ENCODE data around the gene CC2D2A. TPM values are rescaled to one million over a fixed set of nuclear protein-coding genes. Genes with fewer than 3 reads are reported as not detected.

The CC2D2A gene
- total RNA-seq, 2 experiments from 2014 or later, result not detected

DNA sequence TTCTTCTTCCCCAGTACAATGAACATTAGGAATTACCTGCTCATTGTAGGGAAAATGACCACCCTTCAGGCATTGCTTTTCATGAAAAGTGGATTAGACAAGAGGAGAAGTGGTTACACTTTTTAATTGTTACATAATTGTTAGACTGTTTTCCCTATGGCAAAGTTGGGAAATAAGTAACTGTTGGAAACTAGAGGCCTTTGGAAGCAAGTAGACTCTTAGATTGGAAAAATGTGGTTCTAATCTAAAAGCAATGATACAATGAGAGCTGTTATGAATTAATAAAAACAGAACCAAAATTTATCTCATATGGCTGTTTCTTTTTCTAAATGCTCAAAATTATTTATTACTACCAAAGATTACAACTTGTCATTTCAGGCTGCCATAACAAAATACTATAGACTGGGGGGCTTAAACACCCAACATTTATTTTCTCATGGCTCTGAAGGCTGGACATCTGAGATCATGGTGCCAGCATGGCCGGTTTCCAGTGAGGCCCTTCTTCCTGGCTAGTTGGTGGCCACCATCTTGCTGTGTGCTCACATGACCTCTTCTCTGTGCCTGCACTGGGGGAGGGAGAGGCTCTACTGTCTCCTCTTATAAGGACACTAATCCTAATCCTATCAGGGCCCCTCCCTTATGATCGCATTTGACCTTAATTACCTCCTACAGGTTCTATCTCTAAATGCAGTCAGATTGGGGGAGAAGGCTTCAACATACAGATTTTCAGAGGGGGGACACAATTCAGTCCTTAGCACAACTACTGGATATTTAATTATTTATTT lies 12.5 kb downstream of the CC2D2A start:
- Histone ChIP-seq H4K20me1 (ENCODE audit: insufficient read depth, low read length) (no peaks in the 10 kb centered on the region), H3K4me3 (ENCODE audit: low read depth, low read length, poor library complexity, severe bottlenecking) (no peak overlapping the region), H2AFZ (ENCODE audit: low read length) (no peak overlapping the region), H3K79me2 (ENCODE audit: insufficient read depth, low read depth, low read length) (no peaks in the 10 kb centered on the region), H3K27ac (ENCODE audit: low read depth, low read length, poor library complexity, severe bottlenecking) (no peak overlapping the region), H3K9me3 (ENCODE audit: low read length) (no peaks in the 10 kb centered on the region), H3K36me3 (ENCODE audit: insufficient read depth, low read length) (no peaks in the 10 kb centered on the region), H3K4me1 (ENCODE audit: insufficient read depth, low read length, poor library complexity, severe bottlenecking) (no peaks in the 10 kb centered on the region), H3K4me2 (ENCODE audit: low read length) (no peak overlapping the region), H3K9me2 (ENCODE audit: insufficient read depth, low read length) (no peaks in the 10 kb centered on the region)
- intact Hi-C loops (cut with micrococcal nuclease; ENCODE audit: unreplicated experiment), result no loop called here
- BruUV-seq (replicated peaks), result no TSS peak
- ChIA-PET CTCF (ENCODE audit: unreplicated experiment) (no interaction called here), POLR2A (no interaction called here)
- TF ChIP-seq, protein P1, sequence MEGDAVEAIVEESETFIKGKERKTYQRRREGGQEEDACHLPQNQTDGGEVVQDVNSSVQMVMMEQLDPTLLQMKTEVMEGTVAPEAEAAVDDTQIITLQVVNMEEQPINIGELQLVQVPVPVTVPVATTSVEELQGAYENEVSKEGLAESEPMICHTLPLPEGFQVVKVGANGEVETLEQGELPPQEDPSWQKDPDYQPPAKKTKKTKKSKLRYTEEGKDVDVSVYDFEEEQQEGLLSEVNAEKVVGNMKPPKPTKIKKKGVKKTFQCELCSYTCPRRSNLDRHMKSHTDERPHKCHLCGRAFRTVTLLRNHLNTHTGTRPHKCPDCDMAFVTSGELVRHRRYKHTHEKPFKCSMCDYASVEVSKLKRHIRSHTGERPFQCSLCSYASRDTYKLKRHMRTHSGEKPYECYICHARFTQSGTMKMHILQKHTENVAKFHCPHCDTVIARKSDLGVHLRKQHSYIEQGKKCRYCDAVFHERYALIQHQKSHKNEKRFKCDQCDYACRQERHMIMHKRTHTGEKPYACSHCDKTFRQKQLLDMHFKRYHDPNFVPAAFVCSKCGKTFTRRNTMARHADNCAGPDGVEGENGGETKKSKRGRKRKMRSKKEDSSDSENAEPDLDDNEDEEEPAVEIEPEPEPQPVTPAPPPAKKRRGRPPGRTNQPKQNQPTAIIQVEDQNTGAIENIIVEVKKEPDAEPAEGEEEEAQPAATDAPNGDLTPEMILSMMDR (conservative IDR thresholded peaks at IDR 0.05; ENCODE audit: low read length), result no peak
- TF ChIP-seq EZH2phosphoT487 (IDR thresholded peaks at IDR 0.05; ENCODE audit: borderline replicate concordance, low read depth, low read length), result no peak
- no peak for DNase-seq (ENCODE audit: low spot score)

DNA sequence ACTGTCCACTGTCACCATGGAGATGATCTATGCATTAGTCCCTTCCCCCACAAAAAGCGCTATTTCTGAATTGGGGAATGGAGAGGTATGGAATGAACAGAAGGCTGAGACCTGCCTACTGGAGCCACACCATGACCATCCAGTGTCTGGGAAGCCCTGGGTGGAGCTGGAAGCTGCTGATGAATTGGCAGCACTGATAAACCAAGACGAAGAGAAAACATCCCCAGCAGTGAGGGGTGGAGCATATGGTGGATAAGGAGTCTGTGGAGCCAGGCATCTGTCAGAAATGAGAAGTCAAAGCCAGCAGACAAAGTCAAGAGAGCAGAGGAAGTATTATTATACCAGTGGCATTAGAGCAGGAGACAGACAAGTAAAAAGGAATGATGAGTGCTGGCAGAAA lies 13.2 kb downstream of the CC2D2A start:
- Histone ChIP-seq H3K36me3 (ENCODE audit: insufficient read depth, low read length) (no peaks in the 10 kb centered on the region), H4K20me1 (ENCODE audit: insufficient read depth, low read length) (no peaks in the 10 kb centered on the region), H3K4me1 (ENCODE audit: insufficient read depth, low read length, poor library complexity, severe bottlenecking) (no peaks in the 10 kb centered on the region), H3K4me2 (ENCODE audit: low read length) (no peak overlapping the region), H3K27ac (ENCODE audit: low read depth, low read length, poor library complexity, severe bottlenecking) (no peak overlapping the region), H3K9me2 (ENCODE audit: insufficient read depth, low read length) (no peaks in the 10 kb centered on the region), H3K9me3 (ENCODE audit: low read length) (no peaks in the 10 kb centered on the region), H2AFZ (ENCODE audit: low read length) (no peak overlapping the region), H3K4me3 (ENCODE audit: low read depth, low read length, poor library complexity, severe bottlenecking) (no peak overlapping the region), H3K79me2 (ENCODE audit: insufficient read depth, low read depth, low read length) (no peaks in the 10 kb centered on the region)
- no TSS peak for BruUV-seq (replicated peaks)
- TF ChIP-seq, protein P1 (conservative IDR thresholded peaks at IDR 0.05; ENCODE audit: low read length), result no peak
- no peak for TF ChIP-seq EZH2phosphoT487 (IDR thresholded peaks at IDR 0.05; ENCODE audit: borderline replicate concordance, low read depth, low read length)
- no peak for DNase-seq (ENCODE audit: low spot score)
- ChIA-PET CTCF (ENCODE audit: unreplicated experiment) (no interaction called here), POLR2A (no interaction called here)
- intact Hi-C loops (cut with micrococcal nuclease; ENCODE audit: unreplicated experiment), result no loop called here

DNA sequence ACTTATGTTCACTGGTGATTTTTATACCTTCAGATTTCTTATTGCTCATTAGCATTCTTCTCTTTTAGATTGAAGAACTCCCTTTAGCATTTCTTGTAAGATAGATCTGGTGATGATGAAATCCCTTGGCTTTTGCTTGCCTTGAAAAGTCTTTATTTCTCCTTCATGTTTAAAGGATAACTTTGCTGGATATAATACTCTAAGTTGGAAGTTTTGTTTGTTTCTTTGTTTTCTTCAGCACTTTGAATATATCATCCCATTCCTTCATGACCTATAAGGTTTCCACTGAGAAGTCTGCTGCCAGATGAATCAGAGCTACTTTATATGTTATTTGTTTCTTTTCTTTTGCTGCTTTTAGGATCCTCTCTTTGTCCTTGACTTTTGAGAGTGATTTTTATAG lies 18.5 kb downstream of the CC2D2A start:
- CTCF ChIA-PET (ENCODE audit: unreplicated experiment), result no interaction called here
- Histone ChIP-seq H3K4me3 (ENCODE audit: low read depth, low read length, poor library complexity, severe bottlenecking) (no peak overlapping the region), H3K9me2 (ENCODE audit: insufficient read depth, low read length) (no peaks in the 10 kb centered on the region), H3K4me1 (ENCODE audit: insufficient read depth, low read length, poor library complexity, severe bottlenecking) (no peaks in the 10 kb centered on the region), H3K27ac (ENCODE audit: low read depth, low read length, poor library complexity, severe bottlenecking) (no peak overlapping the region), H2AFZ (ENCODE audit: low read length) (no peak overlapping the region), H3K36me3 (ENCODE audit: insufficient read depth, low read length) (no peaks in the 10 kb centered on the region), H3K9me3 (ENCODE audit: low read length) (no peaks in the 10 kb centered on the region), H3K4me2 (ENCODE audit: low read length) (no peak overlapping the region), H3K79me2 (ENCODE audit: insufficient read depth, low read depth, low read length) (no peaks in the 10 kb centered on the region), H4K20me1 (ENCODE audit: insufficient read depth, low read length) (no peaks in the 10 kb centered on the region)
- POLR2A ChIA-PET, result interaction anchor here (1.1 kb wide), 1 partner anchor 15 kb away, joined by 4 read pairs; no protein-coding TSS in a partner anchor
- BruUV-seq (replicated peaks), result no TSS peak
- intact Hi-C loops (cut with micrococcal nuclease; ENCODE audit: unreplicated experiment), result no loop called here
- TF ChIP-seq, protein P1 (conservative IDR thresholded peaks at IDR 0.05; ENCODE audit: low read length), result no peak
- TF ChIP-seq EZH2phosphoT487 (IDR thresholded peaks at IDR 0.05; ENCODE audit: borderline replicate concordance, low read depth, low read length), result no peak
- no peak for DNase-seq (ENCODE audit: low spot score)
